K562 (cell line): Measurements from ENCODE around the gene TERB1. TPM values are rescaled to one million over a fixed set of nuclear protein-coding genes. Genes with fewer than 3 reads are reported as not detected.

ENCODE experiments used
- ATAC-seq: fragments of 200-7000 bp; cut with Tn5 transposase; 3 replicates; pipeline ENCODE4 v1.9.1; 2020; ENCODE audit warnings: moderate library complexity
- BruUV-seq: library from RNA; stranded (reverse); fragments of 400-500 nt; replicated peaks from 2 replicates; lab custom pipeline; 2021; lab: Mats Ljungman, UMichigan
- CTCF ChIA-PET: fragments of 300-600 bp; formaldehyde crosslinking; extraction: SDS; loops from one replicate; lab custom pipeline; 2021; ENCODE audit warnings: low intra/inter-chr PET ratio; lab: Yijun Ruan, JAX
- POLR2A ChIA-PET: fragments of 300-600, 350-650 bp; sonication (Branson Sonifier 250); formaldehyde crosslinking; extraction: SDS; loops from one replicate; lab custom pipeline; 2021; ENCODE audit warnings: antibody characterized with exemption, inconsistent platforms; lab: Yijun Ruan, JAX
- DNase-seq, 4 experiments: peaks; one replicate each; pipeline versions ENCODE4 v3.0.0 to v3.0.0-alpha.2; 2011 to 2018; ENCODE audit warnings: low spot score in 3 of 4, mixed read lengths in 3 of 4; ENCODE audit errors: extremely low read depth in 1 of 4
- FAIRE-seq: peaks from 2 replicates; lab custom pipeline; 2011; peaks lifted over from hg19 to GRCh38; lab: Jason Lieb, UNC
- H2AFZ ChIP-seq: 2 replicates; pipeline ENCODE4 v1.6.0; 2011; ENCODE audit warnings: low read depth, low read length, control low read depth, inconsistent platforms
- H3K27ac ChIP-seq: fragments of 200-600 bp; 3 replicates; pipeline ENCODE4 v1.8.0; 2011; ENCODE audit warnings: low read depth, mild to moderate bottlenecking, control low read depth, inconsistent platforms, low read length, moderate library complexity, mixed read lengths; ENCODE audit errors: extremely low read depth
- H3K27me3 ChIP-seq, 2 experiments: fragments of 300-600 bp in 1 of 2; 2 replicates in 1 of 2; 3 replicates in 1 of 2; pipeline versions ENCODE4 v1.6.0 to v1.8.0; 2011; ENCODE audit warnings: inconsistent platforms in 2 of 2, low read length in 2 of 2, mild to moderate bottlenecking in 1 of 2, mixed read lengths in 1 of 2, moderate library complexity in 1 of 2; ENCODE audit not compliant: control insufficient read depth in 2 of 2, insufficient read depth in 2 of 2
- H3K36me3 ChIP-seq: fragments of 300-600 bp; 3 replicates; pipeline ENCODE4 v1.8.0; 2011; ENCODE audit warnings: mild to moderate bottlenecking, low read length, inconsistent platforms; ENCODE audit not compliant: control insufficient read depth, insufficient read depth
- H3K4me1 ChIP-seq, 2 experiments: fragments of 200-600 bp in 1 of 2; replicated peaks in 1 of 2; 2 replicates in 1 of 2; 3 replicates in 1 of 2; pipeline versions ENCODE4 v1.5.1 to v1.8.0; 2011; ENCODE audit warnings: inconsistent platforms in 2 of 2, low read length in 2 of 2, mild to moderate bottlenecking in 1 of 2, mixed read lengths in 1 of 2, moderate library complexity in 1 of 2; ENCODE audit not compliant: control insufficient read depth in 2 of 2, insufficient read depth in 2 of 2
- H3K4me2 ChIP-seq: 2 replicates; pipeline ENCODE4 v1.6.1; 2011; ENCODE audit warnings: low read length, control low read depth, inconsistent platforms, mixed read lengths; ENCODE audit not compliant: insufficient read depth
- H3K4me3 ChIP-seq: fragments of 200-600 bp; sonication (generic), shearing (Covaris generic); 2 replicates; pipeline ENCODE4 v1.5.1; 2016; ENCODE audit warnings: control low read depth, inconsistent platforms
- H3K79me2 ChIP-seq: fragments of 200-600 bp; 3 replicates; pipeline ENCODE4 v1.8.0; 2011; ENCODE audit warnings: low read length, inconsistent platforms; ENCODE audit not compliant: control insufficient read depth, insufficient read depth
- H3K9ac ChIP-seq, 2 experiments: 2 replicates each; pipeline versions ENCODE4 v1.6.0 to v1.6.1; 2011; ENCODE audit warnings: low read depth in 2 of 2, low read length in 2 of 2, control low read depth in 1 of 2, inconsistent platforms in 1 of 2, mild to moderate bottlenecking in 1 of 2, mixed read lengths in 1 of 2; ENCODE audit not compliant: insufficient read depth in 1 of 2
- H3K9me1 ChIP-seq: one replicate; pipeline ENCODE4 v1.6.0; 2011; ENCODE audit warnings: inconsistent platforms, mild to moderate bottlenecking, low read length, moderate library complexity; ENCODE audit not compliant: control insufficient read depth, insufficient read depth
- H3K9me3 ChIP-seq: replicated peaks from 2 replicates; pipeline ENCODE4 v1.5.1; 2011; ENCODE audit warnings: low read depth, low read length, inconsistent platforms; ENCODE audit not compliant: control insufficient read depth, insufficient read depth
- H4K20me1 ChIP-seq: replicated peaks from 2 replicates; pipeline ENCODE4 v1.6.1; 2011; ENCODE audit warnings: low read length, inconsistent platforms, mixed read lengths; ENCODE audit not compliant: control insufficient read depth, insufficient read depth
- CTCF ChIP-seq, 3 experiments: IDR thresholded peaks in 2 of 3; conservative IDR thresholded peaks in 1 of 3; 2 replicates each; pipeline ENCODE4 v1.5.1; 2011 to 2012; ENCODE audit warnings: low read length in 3 of 3, mild to moderate bottlenecking in 3 of 3, control low read depth in 2 of 3, improper control_type of control experiment in 1 of 3, inconsistent platforms in 1 of 3, low read depth in 1 of 3, mixed read lengths in 1 of 3, moderate library complexity in 1 of 3; ENCODE audit not compliant: insufficient read depth in 2 of 3
- HNRNPLL ChIP-seq: fragments of 200-400 bp; formaldehyde crosslinking; IDR thresholded peaks from 2 replicates; pipeline ENCODE4 v1.6.1; 2017; ENCODE audit warnings: low read length, low read depth, mild to moderate bottlenecking; ENCODE audit not compliant: poor library complexity, severe bottlenecking
- JUND ChIP-seq, 2 experiments: IDR thresholded peaks; 2 replicates in 1 of 2; 3 replicates in 1 of 2; pipeline ENCODE4 v1.6.1; 2011; ENCODE audit warnings: borderline replicate concordance in 2 of 2, low read depth in 2 of 2, low read length in 2 of 2, improper control_type of control experiment in 1 of 2, missing biosample characterization in 1 of 2, missing genetic modification characterization in 1 of 2, missing genetic modification reagents in 1 of 2
- MTA3 ChIP-seq: fragments of 450-650 bp; formaldehyde crosslinking; IDR thresholded peaks from 2 replicates; pipeline ENCODE4 v1.6.1; 2017; ENCODE audit warnings: mild to moderate bottlenecking, borderline replicate concordance
- POLR2AphosphoS5 ChIP-seq: IDR thresholded peaks from 2 replicates; pipeline ENCODE4 v1.6.1; 2011; ENCODE audit warnings: mild to moderate bottlenecking, low read depth, low read length, moderate library complexity; ENCODE audit not compliant: control insufficient read depth, insufficient read depth
- RAD21 ChIP-seq, 2 experiments: fragments of 250-450 bp in 1 of 2; fragments of 450-650 bp in 1 of 2; sonication (Bioruptor Pico) in 1 of 2; formaldehyde crosslinking in 1 of 2; IDR thresholded peaks in 1 of 2; conservative IDR thresholded peaks in 1 of 2; 2 replicates each; pipeline versions ENCODE4 v1.4.0 to v1.8.0; 2020 to 2022; ENCODE audit warnings: mild to moderate bottlenecking in 2 of 2, moderate library complexity in 1 of 2
- TCFL5 ChIP-seq: fragments of 250-450 bp; sonication (Bioruptor Pico); conservative IDR thresholded peaks from 2 replicates; pipeline ENCODE4 v1.6.1; 2021; ENCODE audit warnings: mild to moderate bottlenecking, moderate library complexity, matching md5 sums
- ZNF431 ChIP-seq: sonication (generic); formaldehyde crosslinking; IDR thresholded peaks from 2 replicates; pipeline ENCODE4 v1.8.0; 2022; ENCODE audit warnings: mild to moderate bottlenecking, missing genetic modification reagents
- WGBS: fragments of 100-300 bp; shearing (Covaris generic); methylation state at CpG from one replicate; pipeline ENCODE4 v1.1.6; 2016; ENCODE audit warnings: low coverage, mixed read lengths; ENCODE audit not compliant: insufficient coverage; ENCODE audit errors: missing lambda C conversion rate; 5-methylcytosine and 5-hydroxymethylcytosine counted together
- in situ Hi-C: fragments of 300-500 bp; cut with MboI; formaldehyde crosslinking; loops from 4 replicates; pipeline ENCODE4 v1.15.0; 2018; ENCODE audit warnings: inconsistent platforms, mixed read lengths
- intact Hi-C: fragments of 100-400 bp; cut with micrococcal nuclease; formaldehyde crosslinking; loops from 2 replicates; pipeline ENCODE4 v1.14.2; 2022
- polyA plus RNA-seq, 8 experiments: library from polyadenylated mRNA; depleted of rRNA in 4 of 8; stranded (reverse) in 5 of 8; unstranded in 3 of 8; fragments of >200 nt; fragmentation: Nextera tagmentation in 2 of 8; fragmentation: Illumina TruSeq in 1 of 8; extraction: Ambion mirVana in 2 of 8; extraction: Trizol in 1 of 8; gene quantifications; 2 replicates each; pipeline versions ENCODE4 v1.2.1 to v1.2.3, GENCODE V29; 2011 to 2014; ENCODE audit warnings: inconsistent platforms in 1 of 8, missing spikeins in 1 of 8
- total RNA-seq, 7 experiments: library from RNA; depleted of rRNA in 6 of 7; stranded (reverse); fragments of >200 nt in 6 of 7; fragmentation: Illumina TruSeq in 2 of 7; extraction: Trizol in 2 of 7; gene quantifications; 2 replicates each; pipeline versions ENCODE4 v1.2.1 to v1.2.3, GENCODE V29; 2011 to 2021; ENCODE audit warnings: low replicate concordance in 1 of 7
- TF ChIP-seq, protein P1 (sequence below): IDR thresholded peaks from 2 replicates; pipeline ENCODE4 v1.6.1; 2011; ENCODE audit warnings: borderline replicate concordance, low read depth, mild to moderate bottlenecking, moderate library complexity, low read length; ENCODE audit not compliant: insufficient read depth, poor library complexity, severe bottlenecking
- TF ChIP-seq, protein P2 (sequence below): fragments of 250-450 bp; sonication (Bioruptor Pico); IDR thresholded peaks from 2 replicates; pipeline ENCODE4 v1.5.0; 2021

Gene TERB1
- total and polyA plus RNA-seq, 9 of the 15 experiments (the other 6 are each of a cell fraction or from before 2014, with no cell fraction given): not detected

GRCh38 chr16:66728804-66729203, 72.6 kb downstream of the TERB1 start (continued):
- TF ChIP-seq, protein P1, sequence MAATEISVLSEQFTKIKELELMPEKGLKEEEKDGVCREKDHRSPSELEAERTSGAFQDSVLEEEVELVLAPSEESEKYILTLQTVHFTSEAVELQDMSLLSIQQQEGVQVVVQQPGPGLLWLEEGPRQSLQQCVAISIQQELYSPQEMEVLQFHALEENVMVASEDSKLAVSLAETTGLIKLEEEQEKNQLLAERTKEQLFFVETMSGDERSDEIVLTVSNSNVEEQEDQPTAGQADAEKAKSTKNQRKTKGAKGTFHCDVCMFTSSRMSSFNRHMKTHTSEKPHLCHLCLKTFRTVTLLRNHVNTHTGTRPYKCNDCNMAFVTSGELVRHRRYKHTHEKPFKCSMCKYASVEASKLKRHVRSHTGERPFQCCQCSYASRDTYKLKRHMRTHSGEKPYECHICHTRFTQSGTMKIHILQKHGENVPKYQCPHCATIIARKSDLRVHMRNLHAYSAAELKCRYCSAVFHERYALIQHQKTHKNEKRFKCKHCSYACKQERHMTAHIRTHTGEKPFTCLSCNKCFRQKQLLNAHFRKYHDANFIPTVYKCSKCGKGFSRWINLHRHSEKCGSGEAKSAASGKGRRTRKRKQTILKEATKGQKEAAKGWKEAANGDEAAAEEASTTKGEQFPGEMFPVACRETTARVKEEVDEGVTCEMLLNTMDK: no peak
- TF ChIP-seq TCFL5: no peak
- no peak for TF ChIP-seq ZNF431 (CRISPR knock-in tag)
- no peak for TF ChIP-seq MTA3
- TF ChIP-seq, protein P2, sequence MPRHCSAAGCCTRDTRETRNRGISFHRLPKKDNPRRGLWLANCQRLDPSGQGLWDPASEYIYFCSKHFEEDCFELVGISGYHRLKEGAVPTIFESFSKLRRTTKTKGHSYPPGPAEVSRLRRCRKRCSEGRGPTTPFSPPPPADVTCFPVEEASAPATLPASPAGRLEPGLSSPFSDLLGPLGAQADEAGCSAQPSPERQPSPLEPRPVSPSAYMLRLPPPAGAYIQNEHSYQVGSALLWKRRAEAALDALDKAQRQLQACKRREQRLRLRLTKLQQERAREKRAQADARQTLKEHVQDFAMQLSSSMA: no peak

GRCh38 chr16:66728117-66728787, 73.1 kb downstream of the TERB1 start:
- no TSS peak for BruUV-seq
- ATAC-seq (peak; percentile 92), FAIRE-seq (peak; percentile 23), DNase-seq (peak; percentile 47 to 66 (median 54))
- 44% methylated on average over 3 of the region's 3 CpGs for WGBS
- Histone ChIP-seq H4K20me1 (no peaks in the 10 kb centered on the region; the same call in 1 of the 2 replicates), H2AFZ (no peak overlapping the region), H3K27ac (no peak overlapping the region), H3K9me3 (no peaks in the 10 kb centered on the region), H3K27me3 (no peaks in the 10 kb centered on the region), H3K79me2 (no peaks in the 10 kb centered on the region), H3K4me1 (no peaks in the 10 kb centered on the region), H3K36me3 (peaks cover 93% of the 10 kb centered on the region), H3K4me2 (no peak overlapping the region), H3K9me1 (no peaks in the 10 kb centered on the region), H3K4me3 (no peak overlapping the region), H3K9ac (no peak overlapping the region)
- ChIA-PET POLR2A (interaction anchor here (1.0 to 2.5 kb wide), 2 partner anchors 9 to 16 kb away, joined by 3 to 6 read pairs; no protein-coding TSS in a partner anchor), CTCF (interaction anchor here (1.2 kb wide), 1 partner anchor 140 kb away, joined by 3 read pairs; no protein-coding TSS in a partner anchor)
- in situ Hi-C loops: no loop called here
- intact Hi-C loops: loop anchor here (1.0 to 10.0 kb wide), 2 partner anchors 140 to 323 kb away; no protein-coding TSS in a partner anchor
- TF ChIP-seq CTCF (IDR thresholded peaks at IDR 0.05 in 2 of 3, conservative IDR thresholded peaks at IDR 0.05 in 1 of 3; ENCODE audit: insufficient read depth in 2 of 3, low read depth in 1 of 3, low read length in 3 of 3) (peak; percentile 63 to 73 (median 71)), HNRNPLL (no peak), POLR2AphosphoS5 (0 out of 2 replicates have a peak, but pooled peaks have one; percentile 7), JUND (IDR thresholded peaks at IDR 0.05; ENCODE audit: borderline replicate concordance, low read depth, low read length) (no peak), JUND (tag; IDR thresholded peaks at IDR 0.05; ENCODE audit: borderline replicate concordance, low read depth, low read length) (no peak), RAD21 (CRISPR knock-in tag; conservative IDR thresholded peaks at IDR 0.05 in 1 of 2, IDR thresholded peaks at IDR 0.05 in 1 of 2) (peak; percentile 35 to 58; a peak in 3 of 4 replicates)
- TF ChIP-seq, protein P1: peak; percentile 22
